ENCODE measurements around the gene CELSR2. TPM values are rescaled to one million over a fixed set of nuclear protein-coding genes. Genes with fewer than 3 reads are reported as not detected.

CELSR2 gene
- total and polyA plus RNA-seq, 2 of the 8 experiments (the other 6 are each of a cell fraction or from before 2014, with no cell fraction given) = 12.0 to 27.7 TPM

DNA sequence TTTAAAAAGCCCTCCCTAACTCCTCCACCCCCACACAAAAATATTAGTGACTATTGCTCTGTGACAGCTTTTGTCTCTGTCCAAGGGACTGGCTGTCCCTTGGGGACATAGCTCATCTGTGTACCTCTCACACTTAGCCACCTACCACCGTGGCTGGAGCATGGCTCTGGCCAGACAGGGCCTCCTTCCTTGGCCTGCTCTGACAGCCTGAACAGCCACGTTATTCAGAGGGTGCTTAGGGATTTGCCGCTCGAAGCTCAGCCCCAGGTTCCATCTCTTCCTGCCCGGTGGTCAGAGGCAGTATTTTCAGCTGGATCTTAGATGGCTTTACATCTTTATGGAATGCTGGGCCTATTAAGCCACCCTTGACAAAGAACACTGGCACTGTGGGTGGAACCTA lies 6.1 kb upstream of the CELSR2 start:
- no peak overlapping the region for H2BK20ac ChIP-seq (ENCODE audit: low read length)
- peak overlapping the region; percentile 65; the same call in 1 of the 2 replicates for H2BK15ac ChIP-seq (ENCODE audit: low read length)
- no peak overlapping the region for H3K56ac ChIP-seq (replicated peaks; ENCODE audit: insufficient read length, low read depth, low read length)
- no peak overlapping the region for H2BK12ac ChIP-seq (ENCODE audit: low read depth, low read length)
- no peak overlapping the region for H2BK5ac ChIP-seq (ENCODE audit: low read depth, low read length)
- H3K27me3 ChIP-seq (replicated peaks in 1 of 4; ENCODE audit: control insufficient read depth in 3 of 4, extremely low read depth in 1 of 4, insufficient read depth in 3 of 4, low read length in 3 of 4) = peaks cover 0 to 7% (median 6%) of the 10 kb centered on the region in 4 experiments; a peak in 5 of 7 replicates
- DNase-seq (ENCODE audit: low read depth in 1 of 2, low spot score in 2 of 2) (no peak), FAIRE-seq (no peak)
- peaks cover 19 to 37% (median 24%) of the 10 kb centered on the region in 4 experiments for H3K4me1 ChIP-seq (replicated peaks in 1 of 4; ENCODE audit: control insufficient read depth in 3 of 4, insufficient read depth in 4 of 4, low read length in 3 of 4)
- H3K23ac ChIP-seq (ENCODE audit: insufficient read length) = no peak overlapping the region
- H2AFZ ChIP-seq (ENCODE audit: low read length) = no peak overlapping the region
- no peaks in the 10 kb centered on the region for H3K79me2 ChIP-seq (ENCODE audit: control insufficient read depth in 1 of 2, insufficient read depth in 2 of 2, low read length in 2 of 2)
- H3K4me3 ChIP-seq (ENCODE audit: extremely low read depth in 1 of 4, insufficient read depth in 2 of 4, low read depth in 3 of 4, low read length in 4 of 4) = no peak overlapping the region
- TF ChIP-seq BACH1 (IDR thresholded peaks at IDR 0.05; ENCODE audit: low read length) (no peak), EZH2 (IDR thresholded peaks at IDR 0.05; ENCODE audit: low read depth, low read length, severe bottlenecking) (no peak), HDAC6 (IDR thresholded peaks at IDR 0.05; ENCODE audit: low read depth, low read length) (no peak), SRF (IDR thresholded peaks at IDR 0.05; ENCODE audit: low read depth, low read length) (no peak), ASH2L (IDR thresholded peaks at IDR 0.05; ENCODE audit: low read length) (no peak), PHF8 (conservative IDR thresholded peaks at IDR 0.05; ENCODE audit: low read depth, low read length) (no peak), FOSL1 (IDR thresholded peaks at IDR 0.05; ENCODE audit: insufficient read depth, low read depth, low read length) (no peak), RXRA (IDR thresholded peaks at IDR 0.05; ENCODE audit: insufficient read depth, low read depth, low read length) (no peak)
- TF ChIP-seq, protein P1, sequence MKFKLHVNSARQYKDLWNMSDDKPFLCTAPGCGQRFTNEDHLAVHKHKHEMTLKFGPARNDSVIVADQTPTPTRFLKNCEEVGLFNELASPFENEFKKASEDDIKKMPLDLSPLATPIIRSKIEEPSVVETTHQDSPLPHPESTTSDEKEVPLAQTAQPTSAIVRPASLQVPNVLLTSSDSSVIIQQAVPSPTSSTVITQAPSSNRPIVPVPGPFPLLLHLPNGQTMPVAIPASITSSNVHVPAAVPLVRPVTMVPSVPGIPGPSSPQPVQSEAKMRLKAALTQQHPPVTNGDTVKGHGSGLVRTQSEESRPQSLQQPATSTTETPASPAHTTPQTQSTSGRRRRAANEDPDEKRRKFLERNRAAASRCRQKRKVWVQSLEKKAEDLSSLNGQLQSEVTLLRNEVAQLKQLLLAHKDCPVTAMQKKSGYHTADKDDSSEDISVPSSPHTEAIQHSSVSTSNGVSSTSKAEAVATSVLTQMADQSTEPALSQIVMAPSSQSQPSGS (IDR thresholded peaks at IDR 0.05; ENCODE audit: low read length) = no peak
- H2AK5ac ChIP-seq (ENCODE audit: low read depth, low read length) = no peak overlapping the region
- no peaks in the 10 kb centered on the region for H4K20me1 ChIP-seq (replicated peaks in 1 of 2; ENCODE audit: control insufficient read depth in 1 of 2, insufficient read depth in 2 of 2, low read length in 2 of 2)
- H3K79me1 ChIP-seq (ENCODE audit: low read depth, low read length) = no peaks in the 10 kb centered on the region
- H2BK120ac ChIP-seq (replicated peaks; ENCODE audit: low read depth, low read length) = no peak overlapping the region
- no peak overlapping the region for H4K8ac ChIP-seq (ENCODE audit: extremely low read depth, insufficient read depth, low read length)
- no peak overlapping the region for H3K4me2 ChIP-seq (ENCODE audit: insufficient read depth in 1 of 2, low read depth in 2 of 2, low read length in 2 of 2)
- ChIA-PET CTCF (ENCODE audit: partially characterized antibody) (interaction anchor here (0.6 to 28.7 kb wide), 7 partner anchors 9 to 128 kb away, joined by 3 to 651 read pairs (median 16); partner anchors contain the start of genes CELSR2 and SARS1), POLR2A (ENCODE audit: partially characterized antibody) (interaction anchor here (0.6 to 15.9 kb wide), 9 partner anchors 9 to 155 kb away, joined by 3 to 252 read pairs (median 4); partner anchors contain the start of genes CELSR2 and SORT1)
- H3K18ac ChIP-seq (ENCODE audit: extremely low read depth, low read length) = no peak overlapping the region
- H3K23me2 ChIP-seq (ENCODE audit: low read depth, low read length) = peaks cover 3% of the 10 kb centered on the region; the same call in 1 of the 2 replicates
- H3K9me3 ChIP-seq (ENCODE audit: insufficient read depth in 2 of 2, low read depth in 1 of 2, low read length in 1 of 2) = no peaks in the 10 kb centered on the region
- H4K91ac ChIP-seq (replicated peaks; ENCODE audit: insufficient read length, low read length) = peak overlapping the region; percentile 83
- H4K5ac ChIP-seq (ENCODE audit: insufficient read length, low read depth, low read length) = no peak overlapping the region
- no peak overlapping the region for H3K9ac ChIP-seq (replicated peaks in 1 of 4; ENCODE audit: extremely low read depth in 1 of 4, low read depth in 3 of 4, low read length in 3 of 4)
- peaks cover 0 to 7% (median 3%) of the 10 kb centered on the region in 4 experiments; a peak in 5 of 8 replicates for H3K36me3 ChIP-seq (ENCODE audit: control insufficient read depth in 2 of 4, insufficient read depth in 4 of 4, low read length in 3 of 4)
- WGBS, 2 experiments (ENCODE audit: extremely low coverage in 1 of 2, insufficient coverage in 1 of 2, insufficient read length in 1 of 2, insufficient replicate concordance in 2 of 2, low coverage in 1 of 2, low lambda C conversion rate in 2 of 2, missing lambda C conversion rate in 1 of 2) = 80% methylated on average over 5 of the region's 5 CpGs; no CpG with 5 or more reads in 1 of the 2 experiments
- no peak overlapping the region for H3K14ac ChIP-seq (ENCODE audit: insufficient read length)
- no peak overlapping the region for H3K27ac ChIP-seq (ENCODE audit: low read depth, low read length)
- no peak overlapping the region for H3K4ac ChIP-seq (replicated peaks; ENCODE audit: insufficient read length, low read depth, low read length)

Data from H1 (cell line).